ENCODE measurements around the gene UQCC2. TPM values are rescaled to one million over a fixed set of nuclear protein-coding genes. Genes with fewer than 3 reads are reported as not detected.

The UQCC2 gene
- total and polyA plus RNA-seq, 3 donors from 2014 or later = 18.1 to 119 (median 36.2) TPM

DNA sequence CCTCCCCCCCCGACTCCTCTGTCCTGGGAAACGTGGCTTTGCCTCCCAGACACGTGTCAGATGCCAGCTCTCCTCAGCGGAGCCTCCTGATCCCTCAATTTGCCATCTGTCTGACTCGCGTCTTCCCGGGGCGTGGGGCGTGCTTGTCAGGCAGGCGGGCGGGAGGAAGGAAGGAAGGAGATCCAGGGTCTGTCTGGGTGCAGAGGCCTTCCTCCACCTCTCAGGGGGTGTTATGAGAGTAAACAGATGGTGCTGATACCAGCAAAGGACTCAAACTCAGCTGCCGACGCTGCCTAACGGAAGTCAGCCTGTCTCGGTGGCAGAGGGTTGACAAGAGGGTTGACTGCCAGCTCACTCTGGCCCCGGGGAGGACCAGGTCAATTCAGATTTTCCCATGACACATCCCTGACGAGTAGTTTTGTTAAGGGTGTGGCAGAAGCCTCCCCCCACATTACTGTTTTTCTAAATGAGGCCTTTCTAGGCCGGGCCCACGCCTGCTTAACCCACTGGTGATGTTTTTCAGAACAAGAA lies 17.0 kb downstream of the UQCC2 start:
- H3K9me3 ChIP-seq = no peaks in the 10 kb centered on the region
- no peak overlapping the region for H3K4me3 ChIP-seq
- no peak overlapping the region for H3K27ac ChIP-seq
- TF ChIP-seq, protein P1, sequence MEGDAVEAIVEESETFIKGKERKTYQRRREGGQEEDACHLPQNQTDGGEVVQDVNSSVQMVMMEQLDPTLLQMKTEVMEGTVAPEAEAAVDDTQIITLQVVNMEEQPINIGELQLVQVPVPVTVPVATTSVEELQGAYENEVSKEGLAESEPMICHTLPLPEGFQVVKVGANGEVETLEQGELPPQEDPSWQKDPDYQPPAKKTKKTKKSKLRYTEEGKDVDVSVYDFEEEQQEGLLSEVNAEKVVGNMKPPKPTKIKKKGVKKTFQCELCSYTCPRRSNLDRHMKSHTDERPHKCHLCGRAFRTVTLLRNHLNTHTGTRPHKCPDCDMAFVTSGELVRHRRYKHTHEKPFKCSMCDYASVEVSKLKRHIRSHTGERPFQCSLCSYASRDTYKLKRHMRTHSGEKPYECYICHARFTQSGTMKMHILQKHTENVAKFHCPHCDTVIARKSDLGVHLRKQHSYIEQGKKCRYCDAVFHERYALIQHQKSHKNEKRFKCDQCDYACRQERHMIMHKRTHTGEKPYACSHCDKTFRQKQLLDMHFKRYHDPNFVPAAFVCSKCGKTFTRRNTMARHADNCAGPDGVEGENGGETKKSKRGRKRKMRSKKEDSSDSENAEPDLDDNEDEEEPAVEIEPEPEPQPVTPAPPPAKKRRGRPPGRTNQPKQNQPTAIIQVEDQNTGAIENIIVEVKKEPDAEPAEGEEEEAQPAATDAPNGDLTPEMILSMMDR (IDR thresholded peaks at IDR 0.05) = no peak
- TF ChIP-seq POLR2A (IDR thresholded peaks at IDR 0.05) = no peak
- 83 to 84% methylated on average over 8 to 19 of the region's 19 CpGs for WGBS, 2 donors
- no peaks in the 10 kb centered on the region for H3K27me3 ChIP-seq
- intact Hi-C loops (cut with DNase I; ENCODE audit: low total_unique reads) = no loop called here
- DNase-seq = no peak
- peaks cover 36% of the 10 kb centered on the region for H3K4me1 ChIP-seq
- H3K36me3 ChIP-seq (ENCODE audit: low read depth, missing control alignments) = no peaks in the 10 kb centered on the region

DNA sequence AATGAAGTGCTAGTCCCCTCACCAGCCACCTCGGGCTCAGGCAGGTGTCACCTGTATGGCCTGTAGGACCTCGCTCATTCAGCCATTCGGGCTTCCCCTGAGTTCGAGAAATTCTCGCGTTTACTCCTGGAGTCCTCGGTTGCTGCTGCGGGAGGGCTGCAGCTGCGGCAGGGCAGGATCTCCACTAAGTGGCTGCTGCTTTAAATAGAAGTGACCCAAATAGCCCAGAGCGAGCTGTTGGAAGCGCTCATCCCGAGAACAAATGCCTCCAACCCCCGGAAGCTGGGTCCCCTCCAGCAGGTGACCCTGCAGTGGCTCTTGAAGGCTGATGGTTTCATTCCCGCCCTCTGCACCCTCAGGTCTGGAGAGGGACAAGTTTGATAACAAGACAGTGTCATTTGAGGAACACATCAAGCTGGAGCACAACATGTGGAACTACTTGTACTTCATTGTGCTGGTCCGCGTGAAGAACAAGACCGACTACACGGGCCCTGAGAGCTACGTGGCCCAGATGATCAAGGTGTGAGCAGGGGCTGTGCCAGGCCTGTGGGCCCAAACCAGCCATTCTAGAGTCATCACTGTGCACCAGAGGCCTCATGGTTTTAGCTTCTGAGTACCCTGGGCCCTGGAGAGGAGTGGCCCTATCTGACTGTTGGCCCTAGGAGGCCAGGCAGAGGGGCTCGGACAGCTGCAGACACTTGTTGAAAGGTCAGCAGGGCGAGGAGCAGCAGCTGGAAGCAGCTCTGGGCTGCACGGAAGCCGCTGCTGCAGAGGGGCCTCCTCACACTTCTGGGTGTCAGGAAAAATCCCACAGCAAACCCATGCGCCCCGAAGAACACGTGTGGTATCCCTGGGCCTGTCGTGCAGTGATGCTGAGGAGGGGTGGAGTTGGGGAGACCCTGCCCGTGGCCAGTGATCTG lies 18.1 kb downstream of the UQCC2 start:
- WGBS, 2 donors = 70 to 73% methylated on average over 20 to 28 of the region's 28 CpGs
- Histone ChIP-seq H3K36me3 (ENCODE audit: low read depth, missing control alignments) (no peaks in the 10 kb centered on the region), H3K4me1 (peaks cover 31% of the 10 kb centered on the region)

GRCh38 chr6:33692760-33693158 lies 18.7 kb downstream of the UQCC2 start:
- WGBS, 2 donors = 68 to 69% methylated on average over 10 of the region's 10 CpGs
- peaks cover 31% of the 10 kb centered on the region for H3K4me1 ChIP-seq

More for the DNA sequence above, 18.1 kb downstream of the UQCC2 start:
- Histone ChIP-seq H3K27ac (peak overlapping the region in 1 of 2 donors; percentile 53), H3K9me3 (no peaks in the 10 kb centered on the region), H3K4me3 (no peak overlapping the region), H3K27me3 (no peaks in the 10 kb centered on the region)
- TF ChIP-seq, protein P1 (IDR thresholded peaks at IDR 0.05) = no peak
- TF ChIP-seq POLR2A (IDR thresholded peaks at IDR 0.05) = no peak
- no peak for DNase-seq
- intact Hi-C loops (cut with DNase I; ENCODE audit: low total_unique reads) = no loop called here

DNA sequence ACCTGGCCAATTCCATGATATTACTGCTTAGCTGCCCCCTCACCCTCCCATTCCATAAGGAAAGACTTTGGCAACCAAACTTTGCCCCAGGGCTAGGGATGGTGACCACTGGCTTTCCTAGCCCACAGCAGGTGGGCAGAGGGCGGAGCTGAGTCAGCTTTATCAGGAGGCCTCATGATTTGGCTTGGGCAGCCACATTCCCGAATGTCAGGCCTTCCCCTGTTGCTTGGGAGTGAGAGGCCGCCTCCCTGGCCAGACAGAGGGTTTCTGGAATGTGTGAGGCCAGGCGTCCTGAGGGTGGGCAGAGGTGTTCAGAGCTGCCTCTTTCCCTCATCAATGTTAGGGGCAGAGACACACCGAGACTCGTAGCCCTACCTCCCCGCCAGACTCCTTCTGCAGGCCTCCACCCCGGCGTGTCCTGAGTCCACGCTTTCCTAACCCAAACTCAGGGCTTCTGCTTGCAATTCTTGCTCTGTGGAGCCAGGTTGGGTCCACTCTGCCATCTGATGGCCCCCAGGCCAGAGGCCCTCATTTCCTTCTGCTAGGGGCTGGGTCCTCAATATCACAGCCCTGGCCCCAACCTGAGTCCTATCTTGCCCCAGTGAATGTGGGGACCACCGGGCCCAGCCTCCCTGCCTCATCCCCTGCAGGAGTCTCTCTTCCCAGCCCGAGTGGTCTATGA lies 19.3 kb downstream of the UQCC2 start:
- peak; percentile 59 for DNase-seq

More at GRCh38 chr6:33692760-33693158, 18.7 kb downstream of the UQCC2 start:
- Histone ChIP-seq H3K4me3 (no peak overlapping the region), H3K27me3 (no peaks in the 10 kb centered on the region), H3K36me3 (ENCODE audit: low read depth, missing control alignments) (no peaks in the 10 kb centered on the region), H3K9me3 (no peaks in the 10 kb centered on the region), H3K27ac (peak overlapping the region in 1 of 2 donors; percentile 53)
- peak; percentile 45 for DNase-seq
- TF ChIP-seq, protein P1 (IDR thresholded peaks at IDR 0.05) = no peak
- no peak for TF ChIP-seq POLR2A (IDR thresholded peaks at IDR 0.05)
- intact Hi-C loops (cut with DNase I; ENCODE audit: low total_unique reads) = no loop called here

More for the DNA sequence above, 19.3 kb downstream of the UQCC2 start:
- Histone ChIP-seq H3K27ac (peak overlapping the region in 1 of 2 donors; percentile 53), H3K9me3 (no peaks in the 10 kb centered on the region), H3K4me3 (no peak overlapping the region), H3K27me3 (no peaks in the 10 kb centered on the region), H3K4me1 (peaks cover 30% of the 10 kb centered on the region), H3K36me3 (ENCODE audit: low read depth, missing control alignments) (no peaks in the 10 kb centered on the region)
- intact Hi-C loops (cut with DNase I; ENCODE audit: low total_unique reads) = no loop called here
- 70 to 74% methylated on average over 8 to 12 of the region's 12 CpGs for WGBS, 2 donors
- TF ChIP-seq POLR2A (IDR thresholded peaks at IDR 0.05) = no peak
- TF ChIP-seq, protein P1 (IDR thresholded peaks at IDR 0.05) = no peak

All from testis (tissue), 3 donors.